HG03565 (cell line): ENCODE measurements around the gene HSD17B7.
"Not testable (repeated sequence)": the region's sequence is repeated elsewhere in the genome, so short reads cannot be mapped to it uniquely, and the experiment has no call there.

Experiments
- ATAC-seq: cut with Tn5 transposase; IDR thresholded peaks from one replicate; pipeline ENCODE4 v1.9.1; 2021; ENCODE audit warnings: mild to moderate bottlenecking, moderate library complexity; ENCODE audit not compliant: unreplicated experiment

Gene HSD17B7

GRCh38 chr1:162799995-162800830 lies 9.7 kb downstream of the HSD17B7 start:
- ATAC-seq, result peak; percentile 45

GRCh38 chr1:162807503-162807902 lies 17.0 kb downstream of the HSD17B7 start:
- not testable (repeated sequence) for ATAC-seq

GRCh38 chr1:162812357-162812756 lies 21.9 kb downstream of the HSD17B7 start:
- not testable (repeated sequence) for ATAC-seq

DNA sequence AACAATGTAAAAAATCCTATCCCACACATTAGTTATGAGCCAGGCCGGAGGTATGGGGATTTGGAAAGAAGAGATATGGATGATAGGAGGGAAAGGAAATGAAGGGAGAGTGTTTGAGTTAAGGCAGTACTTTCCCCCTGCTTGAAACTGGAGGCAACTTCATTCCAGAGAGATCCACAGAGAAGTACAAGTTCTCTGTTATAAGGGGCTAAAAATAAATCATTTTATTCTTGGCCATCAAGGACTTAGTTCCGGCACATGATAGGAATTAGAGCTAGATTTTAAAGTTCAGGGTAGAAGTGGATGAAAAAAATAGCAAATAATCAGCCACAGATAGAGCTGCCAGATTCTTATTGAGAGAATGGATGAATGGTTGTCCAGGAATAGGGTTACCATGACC lies 27.6 kb downstream of the HSD17B7 start:
- ATAC-seq, result not testable (repeated sequence)

- ATAC-seq, result not testable (repeated sequence)
Measured at GRCh38 chr1:162818666-162819065, 28.2 kb downstream of the HSD17B7 start.

DNA sequence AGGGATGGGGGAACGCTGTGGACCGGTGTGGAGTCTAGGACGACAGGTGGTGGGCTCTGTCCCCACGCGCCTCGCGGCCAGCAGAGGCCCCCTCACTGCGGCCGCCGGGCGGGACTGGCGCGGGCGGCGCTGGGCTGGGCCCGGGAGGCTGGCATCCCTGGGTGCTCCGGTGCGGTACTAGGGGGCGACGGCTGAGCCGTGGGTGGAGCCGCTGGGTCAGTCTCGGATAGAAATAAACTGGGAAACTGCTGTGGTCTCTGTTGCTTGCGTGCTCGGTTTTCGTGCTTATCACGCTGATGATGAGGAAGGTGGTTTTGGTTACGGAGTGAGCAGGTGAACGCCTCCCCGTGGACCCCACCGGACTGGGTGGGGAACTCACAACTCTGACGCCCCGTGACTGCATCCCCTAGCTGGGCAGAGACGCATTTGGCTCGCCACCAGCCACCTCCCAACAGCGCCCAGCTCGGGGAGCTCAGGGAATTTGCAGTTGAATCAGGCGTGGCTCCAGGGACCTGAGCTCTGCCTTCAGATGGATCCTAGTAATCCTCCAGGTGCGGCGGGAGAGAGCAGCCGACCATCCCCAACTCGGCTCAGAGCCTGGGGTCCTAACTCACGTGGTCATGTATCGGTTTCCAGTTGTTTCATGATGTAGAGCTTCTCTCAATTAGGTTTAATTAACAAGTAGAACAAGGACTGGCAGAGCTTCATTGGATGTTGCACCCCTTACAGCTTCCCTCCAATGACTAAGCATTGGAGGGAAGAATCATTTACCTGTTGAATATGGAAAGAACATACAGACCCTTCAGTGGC lies 32.1 kb downstream of the HSD17B7 start:
- ATAC-seq, result no peak

DNA sequence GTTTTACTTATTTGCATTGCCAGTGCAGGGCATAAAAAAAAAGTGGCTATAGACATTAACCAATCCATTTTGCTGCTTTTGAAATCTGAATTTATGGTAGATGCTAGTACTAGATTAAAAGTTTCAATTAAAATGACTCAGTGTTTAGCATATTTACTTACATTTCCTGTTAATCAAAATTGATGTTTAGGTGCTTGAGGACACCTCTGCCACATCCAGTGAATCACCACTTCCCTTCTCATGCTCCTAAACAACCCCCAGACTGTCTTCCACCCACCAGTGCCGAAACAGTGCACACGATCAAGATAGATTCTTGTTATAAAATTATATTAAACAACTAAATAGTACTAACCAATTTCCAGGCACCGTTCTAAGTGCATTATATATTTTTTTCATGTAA lies 32.7 kb downstream of the HSD17B7 start:
- no peak for ATAC-seq

DNA sequence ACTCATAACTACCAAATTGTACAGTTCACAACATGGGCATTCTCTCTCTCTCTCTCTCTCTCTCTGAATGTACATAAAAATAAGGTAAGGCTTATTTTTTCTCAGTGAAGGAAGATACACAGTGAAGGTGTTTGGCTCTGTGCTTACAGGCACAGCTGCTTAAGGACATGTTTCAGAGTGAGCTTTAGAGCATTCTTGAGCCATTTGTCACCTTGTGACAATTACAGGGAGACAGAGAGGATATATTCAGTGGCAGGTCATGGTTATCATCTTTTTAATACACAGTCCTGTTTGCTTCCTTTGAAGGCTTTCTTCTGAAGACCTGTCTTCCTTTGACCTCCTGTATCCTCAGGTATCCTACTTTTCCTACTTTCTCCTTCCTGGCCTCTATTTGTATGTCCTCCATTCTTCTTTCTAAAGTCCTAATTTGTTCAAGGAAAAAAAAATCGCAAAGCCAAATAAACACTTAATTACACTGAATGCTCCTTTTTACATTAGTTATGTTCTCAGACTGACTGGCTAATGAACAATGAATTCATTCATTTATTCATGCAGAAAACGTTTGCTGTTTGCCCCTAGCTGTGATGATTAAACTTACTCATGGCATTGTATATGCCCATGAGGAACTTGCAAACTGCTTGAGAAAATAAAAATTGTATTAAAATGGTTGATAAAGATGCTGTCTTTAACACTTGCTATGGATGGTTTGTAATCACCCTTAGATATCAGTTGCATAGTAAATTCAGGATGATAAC lies 33.4 kb downstream of the HSD17B7 start:
- no peak for ATAC-seq

- no peak for ATAC-seq
Measured at GRCh38 chr1:162829268-162829667, 38.8 kb downstream of the HSD17B7 start.

DNA sequence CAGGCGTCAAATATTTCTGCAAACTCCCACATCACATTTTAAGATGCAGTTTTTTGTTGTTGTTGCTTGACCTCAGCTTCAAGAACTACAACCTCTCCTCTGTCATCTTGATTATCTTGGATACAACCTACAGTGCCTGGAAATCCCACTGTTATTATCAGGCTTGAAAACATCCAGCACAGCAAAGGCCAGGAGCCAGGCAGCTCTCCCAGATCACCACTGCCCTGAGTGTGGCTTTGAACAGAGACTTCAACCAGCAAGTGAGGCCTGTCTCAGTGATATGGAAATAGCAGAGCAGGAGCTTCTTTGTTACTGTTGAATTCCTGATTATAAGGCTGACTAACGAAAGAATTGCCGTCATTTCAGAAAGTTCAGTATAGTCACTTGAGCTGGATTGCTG lies 42.0 kb downstream of the HSD17B7 start:
- no peak for ATAC-seq

- ATAC-seq, result peak; percentile 87
Measured at GRCh38 chr1:162835157-162835899, 44.8 kb downstream of the HSD17B7 start.

DNA sequence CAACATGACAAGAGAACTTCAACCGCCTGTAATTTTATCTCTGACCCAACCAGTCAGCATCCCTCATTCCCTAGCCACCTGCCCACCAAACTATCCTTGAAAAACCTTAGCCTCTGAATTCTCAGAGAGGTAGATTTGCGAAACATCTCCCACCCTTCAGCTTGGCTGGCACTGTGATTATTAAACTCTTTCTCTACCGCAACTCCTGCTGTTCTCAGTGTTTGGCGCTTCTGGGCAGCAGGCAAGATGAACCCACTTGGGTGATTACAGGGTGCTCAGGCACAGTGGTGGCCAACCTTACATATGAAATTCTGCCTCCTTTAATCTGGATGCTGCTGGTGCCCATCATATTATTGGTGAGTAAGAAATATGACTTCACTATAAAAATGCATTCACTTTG lies 48.4 kb downstream of the HSD17B7 start:
- ATAC-seq, result no peak

GRCh38 chr1:162840250-162840839 lies 49.8 kb downstream of the HSD17B7 start:
- no peak for ATAC-seq

GRCh38 chr1:162844153-162844552 lies 53.7 kb downstream of the HSD17B7 start:
- no peak for ATAC-seq

DNA sequence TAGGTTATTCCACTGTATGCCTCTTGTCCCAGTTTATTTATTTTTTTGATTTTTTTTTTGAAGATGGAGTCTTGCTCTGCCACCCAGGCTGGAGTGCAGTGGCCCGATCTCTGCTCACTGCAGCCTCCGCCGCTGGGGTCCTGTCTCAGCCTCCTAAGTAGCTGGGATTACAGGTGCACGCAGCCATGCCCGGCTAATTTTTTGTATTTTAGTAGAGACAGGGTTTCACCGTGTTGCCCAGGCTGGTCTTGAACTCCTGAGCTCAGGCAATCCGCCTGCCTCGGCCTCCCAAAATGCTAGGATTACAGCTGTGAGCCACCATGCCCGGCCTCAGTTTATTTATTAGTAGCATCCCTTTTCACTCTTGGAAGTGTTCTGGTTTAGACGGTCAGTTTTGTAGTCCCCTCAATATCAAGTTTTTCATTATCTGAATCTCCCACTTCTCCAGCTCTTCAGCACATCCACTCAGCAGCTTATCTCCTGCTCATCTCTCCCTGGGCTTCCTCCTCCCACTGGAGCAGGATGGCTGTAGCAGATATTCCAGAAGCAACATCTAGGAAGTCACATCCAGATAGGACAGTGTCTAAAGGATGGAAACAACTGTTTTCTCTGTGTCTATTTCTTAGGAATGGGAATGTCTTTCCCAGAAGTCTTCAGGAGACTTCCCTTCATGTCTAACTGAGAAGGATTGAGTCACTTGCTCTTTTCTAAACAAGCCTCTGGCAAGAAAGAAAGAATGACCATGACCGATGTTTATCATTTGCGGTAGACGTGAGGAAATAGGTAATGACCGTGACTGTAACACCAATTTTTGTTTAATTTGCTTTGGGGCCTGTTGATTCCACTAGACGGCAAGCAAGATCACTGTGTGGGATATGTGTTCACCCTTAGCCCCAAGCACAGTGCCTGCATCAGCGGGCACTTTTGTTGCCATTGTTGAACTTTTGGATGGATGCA lies 56.0 kb downstream of the HSD17B7 start:
- no peak for ATAC-seq

- no peak for ATAC-seq
Measured at GRCh38 chr1:162847839-162848453, 57.4 kb downstream of the HSD17B7 start.

- ATAC-seq, result no peak
Measured at GRCh38 chr1:162849711-162850110, 59.2 kb downstream of the HSD17B7 start.

DNA sequence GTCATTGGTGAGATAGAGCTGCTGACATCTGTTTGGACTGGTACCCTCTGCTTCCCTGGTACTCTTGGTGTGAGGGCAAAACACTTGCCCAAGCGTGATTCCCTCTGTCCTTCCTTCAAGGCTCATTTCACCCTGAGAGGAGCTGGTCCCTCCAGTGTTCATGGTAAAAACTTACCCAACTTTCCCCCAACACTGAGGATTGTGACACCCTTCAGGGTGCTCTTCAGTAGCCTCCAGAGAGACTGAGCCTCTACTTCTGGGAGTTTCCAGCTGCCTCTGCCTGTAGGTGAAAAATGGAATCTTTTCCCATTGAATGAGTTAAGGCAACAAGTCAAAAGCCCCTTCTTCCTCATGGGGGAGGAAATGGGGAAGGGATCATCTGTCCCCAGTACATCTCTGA lies 60.8 kb downstream of the HSD17B7 start:
- ATAC-seq, result no peak
